ENCODE data around the gene WDR87.

Gene WDR87

DNA sequence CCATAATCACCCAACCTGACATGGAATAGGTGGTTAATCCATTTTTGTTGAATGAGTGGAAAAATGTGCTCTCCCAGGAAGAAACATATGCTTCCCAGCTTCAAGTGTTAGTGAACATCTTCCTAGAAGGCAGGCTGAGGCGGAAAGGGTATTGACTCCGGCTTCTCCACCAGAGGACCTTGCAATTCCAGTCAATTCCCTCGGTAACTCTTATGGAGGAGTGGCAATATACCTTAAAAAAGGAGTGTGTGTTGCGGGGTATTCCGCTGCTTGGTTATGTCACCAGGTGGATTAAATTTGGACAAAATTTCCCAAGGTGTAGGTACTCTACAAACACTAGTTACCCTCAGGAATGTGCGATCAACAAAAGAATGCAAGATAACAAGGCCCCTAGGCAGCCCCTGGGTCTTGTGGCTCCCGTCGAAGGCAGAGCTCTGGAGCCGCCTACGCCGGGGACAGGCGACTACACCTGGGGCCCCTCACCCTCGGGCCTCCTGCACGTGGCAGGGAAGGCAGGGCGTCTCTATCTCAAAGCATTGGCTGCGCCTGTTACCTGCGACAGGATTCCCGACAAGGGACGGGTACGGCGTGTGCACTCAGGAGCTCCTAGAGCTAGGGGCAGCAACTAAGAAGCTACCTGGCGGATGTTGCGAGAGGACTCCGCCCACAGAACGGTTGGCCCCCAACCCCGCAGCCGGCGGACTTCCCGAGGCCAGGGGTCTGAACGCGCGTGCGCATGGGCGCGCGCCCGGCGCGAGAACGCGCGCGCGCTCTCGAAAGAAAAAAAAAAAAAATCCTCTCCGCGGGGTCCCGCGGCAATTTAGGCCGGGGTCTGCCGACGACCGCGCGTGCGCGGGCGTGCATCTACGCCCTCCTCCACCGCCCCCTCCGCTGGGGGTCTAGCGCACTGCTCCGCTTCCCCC, at the start of gene WDR87:
Gene WDR87, minus strand, starts transcription at position 649 of the 923 bp plus-strand sequence. CDS start 8,355 bp downstream, outside the sequence.
- DNase-seq (ENCODE audit: low read depth in 2 of 2, low spot score in 1 of 2), result peak in 1 of 2 donors; percentile 13

DNA sequence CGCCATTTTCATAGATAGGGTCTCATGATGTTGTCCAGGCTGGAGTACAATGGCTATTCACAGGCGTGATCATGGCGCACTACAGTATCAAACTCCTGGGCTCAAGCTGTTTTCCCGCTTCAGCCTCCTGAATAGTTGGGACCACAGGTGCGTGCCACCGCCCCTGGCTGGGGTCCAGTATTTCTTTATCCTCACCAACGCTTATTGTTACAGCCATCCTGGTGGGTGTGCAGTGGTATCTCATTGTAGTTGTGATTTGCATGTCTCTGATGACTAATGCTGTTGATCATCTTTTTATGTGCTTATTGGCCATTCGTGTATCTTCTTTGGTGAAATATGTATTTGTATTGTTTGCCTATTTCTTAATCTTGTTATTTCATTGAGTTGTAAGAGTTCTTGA, 49.6 kb upstream of the WDR87 start:
- no peak for DNase-seq (ENCODE audit: low read depth in 2 of 2, low spot score in 1 of 2)

DNA sequence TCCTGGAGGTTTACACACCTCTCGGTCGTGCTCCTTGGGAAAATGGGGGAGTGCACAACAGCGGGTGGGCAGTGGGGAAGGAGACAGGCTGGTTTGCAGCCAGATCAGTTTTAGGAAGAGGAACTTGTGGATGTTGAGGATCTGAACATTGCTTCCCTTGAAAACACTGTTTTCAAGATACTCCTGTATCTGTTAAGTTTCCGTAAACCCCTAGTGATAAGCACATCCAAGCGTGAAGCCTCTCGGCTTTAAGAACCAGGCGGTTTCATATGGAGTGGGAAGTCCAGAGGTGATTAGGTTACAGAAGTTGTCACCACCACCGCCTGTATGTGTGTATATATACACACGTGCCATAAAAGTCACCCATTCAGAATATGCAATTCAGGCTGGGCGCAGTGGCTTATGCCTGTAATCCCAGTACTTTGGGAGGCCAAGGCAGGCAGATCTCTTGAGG, 48.1 kb upstream of the WDR87 start:
- DNase-seq (ENCODE audit: low read depth in 2 of 2, low spot score in 1 of 2), result no peak

DNA sequence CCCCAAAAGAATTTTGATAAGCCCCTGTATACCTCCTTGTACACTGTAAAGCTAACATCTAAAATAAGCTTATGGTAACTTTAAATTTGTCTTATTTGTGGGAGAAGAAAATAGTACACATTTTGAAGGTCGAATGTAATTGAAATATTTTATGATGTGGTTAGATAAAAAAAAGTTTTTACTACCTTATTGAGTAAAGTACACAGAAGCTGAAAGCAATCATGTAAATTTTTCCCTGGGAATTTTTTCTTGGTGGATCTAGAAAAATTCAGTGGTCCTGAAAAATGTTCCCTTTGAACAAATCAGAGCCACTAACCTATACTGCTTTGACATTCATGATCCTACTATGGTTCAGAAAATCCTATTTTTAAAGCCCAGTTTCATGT, 47.5 kb upstream of the WDR87 start:
- no peak for DNase-seq (ENCODE audit: low read depth in 2 of 2, low spot score in 1 of 2)

DNA sequence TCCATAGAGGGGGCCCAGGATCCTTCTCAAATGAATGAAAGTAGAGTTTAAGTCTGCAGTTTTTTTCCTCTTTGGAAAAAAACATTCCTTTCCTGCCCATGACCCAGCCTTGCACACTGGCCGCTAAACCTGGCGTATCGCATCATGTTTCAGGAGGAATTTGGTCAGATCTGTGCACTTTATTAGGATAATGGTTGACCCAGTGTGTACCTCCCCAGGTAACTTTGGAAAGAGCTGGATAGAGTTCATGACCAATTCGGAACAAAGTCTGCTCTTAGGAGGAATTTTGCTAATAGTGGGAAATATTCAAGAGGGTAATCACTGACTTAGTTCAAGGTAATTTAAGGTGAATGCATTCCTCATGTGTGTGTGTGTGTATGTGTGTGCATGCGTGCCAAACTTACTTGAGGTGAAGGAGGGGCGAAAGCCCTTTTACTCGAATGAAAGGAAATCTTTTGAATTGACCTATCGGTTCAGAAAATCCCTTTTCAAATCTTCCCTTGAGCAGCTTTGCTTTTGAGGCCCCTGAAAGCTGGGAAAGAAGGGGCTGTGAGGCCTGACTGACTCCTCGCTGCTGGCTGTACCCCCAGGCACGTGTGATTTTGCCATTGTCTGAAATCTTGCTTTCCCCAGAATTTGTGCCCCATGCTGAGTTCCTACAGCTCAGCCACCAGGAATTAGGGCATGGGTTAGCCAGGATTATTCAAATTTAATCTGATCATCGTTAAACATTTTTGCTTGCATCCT, 47.0 kb upstream of the WDR87 start:
- no peak for DNase-seq (ENCODE audit: low read depth in 2 of 2, low spot score in 1 of 2)

DNA sequence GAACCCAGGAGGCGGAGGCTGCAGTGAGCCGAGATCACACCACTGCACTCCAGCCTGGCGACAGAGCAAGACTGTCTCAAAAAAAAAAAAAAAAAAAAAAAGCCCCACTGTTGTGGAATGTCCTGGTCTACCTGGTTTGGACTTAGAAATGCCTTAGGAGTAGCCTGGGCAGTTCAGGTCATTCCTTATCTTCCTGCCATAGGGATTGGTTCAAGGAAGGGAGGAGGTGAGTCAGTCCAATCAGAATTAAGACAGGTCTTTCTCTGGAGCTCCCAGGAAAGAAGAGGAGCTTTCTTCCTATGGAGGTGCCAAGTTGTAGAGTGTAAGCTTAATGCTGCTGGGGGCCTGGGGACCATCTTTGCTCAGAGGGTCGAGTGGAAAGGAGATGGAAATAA, 45.4 kb upstream of the WDR87 start:
- DNase-seq (ENCODE audit: low read depth in 2 of 2, low spot score in 1 of 2), result no peak

DNA sequence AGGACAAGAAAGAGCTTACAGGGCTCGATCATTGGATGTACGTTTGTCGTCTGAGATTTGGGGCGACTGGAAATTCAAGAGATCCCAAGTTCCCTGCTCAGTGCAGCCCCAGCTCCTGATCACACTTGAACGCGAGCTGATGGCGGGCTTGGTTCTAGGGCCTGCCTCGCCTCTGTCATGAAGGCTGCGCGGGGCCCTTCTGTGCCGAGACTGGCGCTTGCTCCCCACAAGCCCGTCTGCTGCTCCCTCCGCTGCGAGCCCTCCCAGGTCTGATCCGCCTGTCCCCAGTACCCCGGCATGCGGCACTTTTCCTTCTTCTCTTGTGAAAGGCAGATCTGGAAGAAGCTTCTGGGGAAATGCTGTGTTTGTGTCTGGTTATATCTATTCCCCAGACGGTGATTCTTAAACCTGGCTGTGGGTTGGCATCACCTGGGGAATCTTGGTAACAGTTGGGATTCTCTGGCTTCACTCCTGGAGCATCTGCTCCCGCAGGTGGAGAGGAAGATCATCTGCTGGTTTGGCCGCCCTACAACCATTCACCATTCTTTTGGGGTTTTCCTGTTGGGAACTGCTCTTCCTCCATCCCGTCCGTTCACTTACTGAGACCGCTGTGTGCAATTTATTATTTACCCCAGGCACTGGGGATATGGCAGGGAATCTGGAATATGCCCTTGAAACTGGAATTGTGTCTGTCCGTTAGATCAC, 44.2 kb upstream of the WDR87 start:
- DNase-seq (ENCODE audit: low read depth in 2 of 2, low spot score in 1 of 2), result no peak

DNA sequence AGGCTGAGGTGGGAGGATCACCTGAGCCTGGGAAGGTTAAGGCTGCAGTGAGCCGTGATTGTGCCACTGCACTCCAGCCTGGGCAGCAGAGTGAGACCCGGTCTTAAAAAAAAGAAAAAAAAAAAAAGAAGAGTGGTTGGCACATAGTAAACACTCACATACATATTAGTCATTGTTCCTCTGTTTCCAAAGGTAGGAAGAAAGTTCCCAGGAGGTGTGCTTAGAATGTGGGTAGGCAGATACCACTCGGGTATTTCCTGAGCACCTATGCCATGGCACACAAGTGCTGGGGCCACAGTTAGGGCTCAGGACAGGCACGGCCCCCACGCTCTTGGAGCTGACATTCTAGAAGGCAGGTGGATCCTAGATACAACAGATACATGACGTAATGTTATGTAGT, 42.0 kb upstream of the WDR87 start:
- DNase-seq (ENCODE audit: low read depth in 2 of 2, low spot score in 1 of 2), result no peak

DNA sequence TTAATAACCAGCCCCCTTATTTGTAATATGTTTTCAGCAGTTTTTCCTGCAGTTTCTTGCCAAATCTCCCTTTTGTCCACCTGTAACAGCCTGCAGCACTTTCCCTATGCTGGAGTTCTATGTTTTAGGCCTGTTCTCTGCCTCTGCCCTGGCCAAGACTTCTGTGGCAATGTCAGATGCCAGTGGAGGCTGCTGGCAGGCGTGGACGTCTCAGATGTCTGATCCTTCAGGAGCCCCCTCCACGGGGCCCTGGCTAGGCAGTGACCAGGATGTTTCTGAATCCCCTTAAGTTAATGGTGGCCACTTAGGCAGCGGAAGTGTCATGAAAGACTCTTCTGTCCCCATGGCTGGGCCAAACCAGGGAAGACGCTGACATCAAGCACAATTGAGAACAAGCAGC, 41.4 kb upstream of the WDR87 start:
- no peak for DNase-seq (ENCODE audit: low read depth in 2 of 2, low spot score in 1 of 2)

DNA sequence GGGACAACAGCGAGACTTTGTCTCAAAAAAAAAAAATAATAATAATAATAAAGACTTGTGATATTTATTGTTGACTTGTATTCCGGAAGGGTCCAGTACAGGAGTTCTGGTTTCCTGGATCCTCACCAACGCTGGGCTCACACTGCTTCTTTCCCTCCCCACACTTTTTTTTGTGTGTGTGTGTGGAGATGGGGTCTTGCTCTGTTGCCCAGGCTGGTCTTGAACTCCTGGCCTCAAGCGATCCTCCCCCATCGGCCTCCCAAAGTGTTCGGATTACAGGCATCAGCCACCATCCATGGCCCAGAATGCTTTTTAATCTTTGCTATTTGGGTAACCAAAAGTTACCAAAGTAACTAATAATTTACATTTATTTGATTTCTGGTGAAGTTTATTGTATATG, 39.7 kb upstream of the WDR87 start:
- no peak for DNase-seq (ENCODE audit: low read depth in 2 of 2, low spot score in 1 of 2)

DNA sequence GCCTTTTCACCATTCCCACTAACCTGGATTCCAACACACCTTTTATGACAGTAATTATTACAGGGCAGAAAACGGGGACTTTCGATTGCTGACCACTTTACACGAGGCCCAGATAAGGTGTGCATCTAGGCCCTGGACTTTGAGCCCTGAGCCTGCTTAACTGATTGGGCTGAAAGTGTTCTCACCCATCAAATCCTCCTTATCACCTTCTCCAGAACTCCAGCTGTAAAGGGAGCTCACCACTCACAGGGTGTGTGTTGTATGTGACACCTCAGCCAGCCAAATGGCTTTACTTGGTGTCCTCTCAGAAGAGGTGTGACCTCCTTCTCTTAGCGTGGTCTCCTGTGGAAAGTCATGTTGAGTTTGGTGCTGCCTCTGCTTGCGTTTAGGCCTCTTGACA, 37.1 kb upstream of the WDR87 start:
- DNase-seq (ENCODE audit: low read depth in 2 of 2, low spot score in 1 of 2), result no peak

DNA sequence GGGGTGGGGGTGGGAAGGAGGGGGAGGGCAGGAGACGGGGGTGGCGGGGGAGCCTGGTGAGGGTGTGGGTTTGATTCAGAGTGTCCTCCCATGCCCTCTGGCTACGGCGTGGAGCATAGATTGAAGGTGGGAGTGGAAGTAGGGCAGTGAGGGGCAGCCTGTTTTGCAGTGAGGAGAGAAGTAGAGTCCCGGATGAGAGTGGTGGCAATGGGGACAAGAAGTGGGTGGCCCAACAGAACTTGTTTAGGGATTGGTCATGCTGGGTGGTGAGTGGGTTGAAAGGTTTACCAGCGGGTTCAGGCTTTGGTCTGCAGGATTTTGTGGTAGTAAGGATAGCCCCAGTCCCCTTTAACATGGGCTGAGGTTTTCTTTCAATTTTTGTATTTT, 36.1 kb upstream of the WDR87 start:
- no peak for DNase-seq (ENCODE audit: low read depth in 2 of 2, low spot score in 1 of 2)

DNA sequence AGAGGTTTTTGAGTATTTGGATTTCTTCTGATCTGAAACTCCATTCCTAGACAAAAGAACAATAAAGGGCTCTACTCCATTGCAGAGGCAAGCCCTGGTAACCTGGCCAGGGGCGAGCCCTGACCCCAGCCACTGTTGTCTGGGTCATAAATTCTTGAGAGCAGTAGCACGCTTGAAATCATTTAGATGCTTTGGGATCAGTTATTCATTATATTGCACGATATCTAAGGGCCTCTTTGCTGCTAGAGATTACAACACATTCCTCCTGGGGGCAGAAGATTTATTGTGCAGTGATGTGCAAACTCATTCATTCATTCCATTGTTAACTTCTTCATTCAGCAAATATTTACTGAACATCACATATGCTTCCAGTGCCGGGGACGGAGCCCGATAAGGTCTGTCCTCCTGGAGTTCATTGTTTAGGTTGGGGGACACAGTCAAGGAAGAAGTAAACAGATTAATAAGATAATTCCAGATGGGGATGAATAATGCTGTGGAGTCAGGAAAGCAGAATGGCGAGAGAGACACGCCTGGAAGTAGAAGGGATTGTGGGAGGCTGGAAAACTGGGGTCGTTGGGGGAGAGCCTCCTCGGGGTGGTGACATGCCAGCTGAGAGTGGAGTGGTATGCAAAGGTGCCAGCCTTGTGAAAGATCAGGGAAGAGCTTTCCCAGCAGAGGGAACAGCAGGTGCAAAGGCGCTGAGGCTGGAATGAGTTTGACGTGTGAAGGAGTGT, 35.6 kb upstream of the WDR87 start:
- no peak for DNase-seq (ENCODE audit: low read depth in 2 of 2, low spot score in 1 of 2)

DNA sequence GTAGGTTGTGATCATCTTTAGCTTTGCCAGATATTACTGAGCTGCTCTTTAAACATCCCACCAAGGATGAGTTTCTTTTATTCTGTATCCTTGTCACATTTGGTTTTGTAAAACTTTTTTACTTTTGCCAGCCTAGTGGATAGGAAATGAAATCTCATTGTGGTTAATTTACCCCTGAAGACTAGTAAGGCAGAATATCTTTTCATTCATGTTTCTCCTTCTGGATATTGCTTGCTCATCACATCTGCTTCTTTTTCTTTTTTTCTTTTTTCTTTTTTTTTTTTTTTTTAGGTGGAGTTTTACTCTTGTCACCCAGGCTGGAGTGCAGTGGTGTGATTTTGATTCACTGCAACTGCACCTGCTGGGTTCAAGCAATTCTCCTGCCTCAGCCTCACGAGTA, 32.0 kb upstream of the WDR87 start:
- no peak for DNase-seq (ENCODE audit: low read depth in 2 of 2, low spot score in 1 of 2)

DNA sequence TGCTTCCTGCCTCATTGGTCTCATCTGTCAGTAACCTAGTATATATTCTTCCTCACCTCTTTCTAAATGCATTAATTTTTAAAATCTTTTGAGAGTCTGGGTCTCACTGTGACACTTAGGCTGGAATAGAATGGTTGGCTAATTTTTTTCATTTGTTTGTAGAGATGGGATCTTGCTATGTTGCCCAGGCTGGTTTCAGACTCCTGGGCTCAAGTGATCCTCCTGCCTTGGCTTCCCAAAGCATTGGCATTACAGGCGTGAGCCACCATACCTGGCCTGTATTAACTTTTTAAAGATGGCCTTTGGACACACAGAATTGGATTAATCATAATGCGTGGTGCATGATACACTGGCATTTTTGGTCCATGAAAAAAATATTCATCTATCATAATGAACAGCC, 30.5 kb upstream of the WDR87 start:
- DNase-seq (ENCODE audit: low read depth in 2 of 2, low spot score in 1 of 2), result no peak

DNA sequence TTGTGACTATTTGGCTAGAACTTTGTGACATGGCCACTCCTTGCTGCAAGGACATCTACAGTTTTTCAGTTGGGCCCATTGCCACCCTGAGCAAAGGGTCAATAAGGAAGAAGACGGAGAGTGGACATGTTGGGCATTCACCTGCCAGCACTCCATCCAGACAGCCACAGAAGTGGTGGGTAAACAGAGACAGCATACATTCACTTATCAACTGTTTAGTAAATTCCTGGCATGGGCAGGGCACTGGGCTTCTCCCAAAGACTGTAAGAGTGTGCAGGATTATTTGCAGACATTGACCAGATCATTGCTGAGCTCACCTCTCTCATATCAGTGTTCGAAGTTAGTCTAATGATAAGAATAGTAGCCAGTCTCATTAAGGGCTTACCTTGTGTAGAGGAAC, 29.8 kb upstream of the WDR87 start:
- DNase-seq (ENCODE audit: low read depth in 2 of 2, low spot score in 1 of 2), result no peak

DNA sequence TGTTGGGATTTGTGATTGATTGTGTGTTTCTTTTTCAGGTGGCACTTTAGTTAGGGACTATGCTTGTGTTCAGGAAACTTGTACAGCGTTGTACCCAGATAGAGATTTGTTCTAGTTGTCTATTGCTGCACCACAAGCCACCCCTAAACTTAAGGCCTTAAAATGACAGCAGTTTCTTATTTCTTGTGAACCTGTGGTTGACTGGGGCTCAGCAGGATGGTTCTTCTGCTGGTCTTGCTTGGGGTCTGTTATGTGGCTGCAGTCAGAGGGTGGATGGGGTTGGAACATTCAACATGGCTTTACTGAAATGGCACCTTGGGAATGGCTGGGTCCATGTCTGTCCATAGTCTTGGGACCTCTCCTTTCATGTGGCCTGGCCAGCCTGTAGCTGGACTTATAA, 28.9 kb upstream of the WDR87 start:
- DNase-seq (ENCODE audit: low read depth in 2 of 2, low spot score in 1 of 2), result no peak

DNA sequence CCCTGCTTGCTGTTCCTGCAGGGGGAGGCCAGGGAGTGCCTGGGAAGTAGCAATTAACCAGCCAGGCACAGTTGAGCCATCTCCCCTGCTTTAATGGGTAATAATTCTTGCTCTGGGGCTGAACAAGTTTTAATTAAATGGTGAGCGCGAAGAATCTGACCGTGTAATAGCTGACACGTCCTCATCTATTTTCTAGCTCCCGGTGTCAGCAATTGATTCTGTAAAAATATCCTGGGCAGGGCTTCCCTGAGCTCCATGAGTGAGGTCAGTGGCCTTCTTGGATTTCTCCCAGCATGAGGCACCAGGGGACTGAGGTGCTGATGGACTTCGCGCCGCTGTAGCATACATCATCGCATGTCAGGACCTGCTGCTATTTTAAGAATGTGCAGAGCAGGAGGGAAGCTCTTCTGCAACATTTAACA, 27.6 kb upstream of the WDR87 start:
- no peak for DNase-seq (ENCODE audit: low read depth in 2 of 2, low spot score in 1 of 2)

DNA sequence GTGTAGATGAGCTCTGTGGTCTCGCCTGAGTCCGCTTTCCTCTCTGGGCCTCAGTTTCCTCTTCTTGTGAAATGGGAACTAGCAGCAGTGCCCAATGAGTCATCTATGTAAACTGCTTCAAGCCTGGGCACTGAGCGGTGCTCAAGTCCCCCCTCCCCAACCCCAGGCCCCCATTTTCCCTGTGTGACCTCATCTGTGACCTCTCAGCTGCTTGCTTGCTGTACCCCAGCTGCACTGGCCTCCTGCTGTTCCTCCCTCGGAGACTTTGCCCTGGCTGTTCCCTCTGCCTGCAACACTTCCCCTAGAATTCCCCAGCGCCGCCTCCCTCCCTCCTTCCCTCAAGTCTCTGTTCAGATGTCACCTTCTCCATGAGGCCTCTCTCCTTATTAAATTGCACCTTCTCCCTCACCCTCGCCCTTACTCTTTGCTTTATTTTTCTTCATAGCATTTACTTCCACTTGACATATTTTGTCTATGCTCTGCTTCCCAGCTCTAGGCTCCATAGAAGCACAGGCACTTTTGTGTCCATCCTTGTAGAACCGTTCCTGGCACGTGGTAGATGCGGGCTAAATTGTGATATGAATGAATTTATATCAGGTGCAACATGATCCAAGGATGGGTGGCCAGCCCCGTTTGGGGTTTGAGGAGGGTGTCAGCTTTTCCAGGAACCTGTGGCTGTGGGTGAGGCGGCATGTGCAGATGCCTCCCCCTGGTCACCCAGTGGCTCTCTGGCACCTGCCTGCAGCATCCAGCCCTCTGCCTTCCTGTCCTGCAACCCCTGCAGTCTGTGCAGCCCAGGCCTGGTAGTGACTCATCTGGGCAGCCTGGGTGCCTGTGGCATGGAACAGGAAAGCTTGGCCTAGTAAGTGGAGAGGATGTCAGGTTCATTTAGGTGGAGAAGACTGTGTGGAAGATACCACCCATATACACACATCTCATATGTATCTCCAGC, 26.9 kb upstream of the WDR87 start:
- no peak for DNase-seq (ENCODE audit: low read depth in 2 of 2, low spot score in 1 of 2)
